Left ventricle myocardium superior (tissue), 1 donor: Measurements from ENCODE around the gene FRMD4A. TPM values are rescaled to one million over a fixed set of nuclear protein-coding genes. Genes with fewer than 3 reads are reported as not detected.
"Not testable (repeated sequence)": the region's sequence is repeated elsewhere in the genome, so short reads cannot be mapped to it uniquely, and the experiment has no call there.

ENCODE experiments used
- ATAC-seq: fragments of 200-7000 bp; cut with Tn5 transposase; one replicate; pipeline ENCODE4 v1.9.1; 2020; ENCODE audit warnings: mild to moderate bottlenecking, moderate library complexity
- DNase-seq: peaks from one replicate; pipeline ENCODE4 v3.0.0-alpha.2; 2020
- intact Hi-C: fragments of 100-400 bp; cut with micrococcal nuclease; formaldehyde crosslinking; loops from one replicate; pipeline ENCODE4 v1.11.0; 2022
- total RNA-seq: library from RNA; stranded (reverse); fragmentation: NEBNext Ultra II Directional; extraction: Animal tissue kit (Norgen Biotek cat#: 25700); gene quantifications from one replicate; pipeline ENCODE4 v1.2.1, GENCODE V29; 2021
- donor health status: DM: no; HTN: yes; CAD: no; lungs with severe emphysema.

Gene FRMD4A
- total RNA-seq, 1 donor from 2014 or later, result 43.3 TPM

- ATAC-seq (no peak), DNase-seq (no peak)
- intact Hi-C loops, result no loop called here
Measured at GRCh38 chr10:13806419-13806818, 524.3 kb downstream of the FRMD4A start.

- ATAC-seq (peak; percentile 65), DNase-seq (no peak)
- intact Hi-C loops, result no loop called here
Measured at GRCh38 chr10:13803566-13804554, 526.9 kb downstream of the FRMD4A start.

GRCh38 chr10:13801907-13802288 lies 528.8 kb downstream of the FRMD4A start:
- ATAC-seq, result no peak
- intact Hi-C loops, result no loop called here
- DNase-seq, result no peak

GRCh38 chr10:13801156-13801906 lies 529.4 kb downstream of the FRMD4A start:
- intact Hi-C loops, result no loop called here
- no peak for ATAC-seq
- no peak for DNase-seq

- intact Hi-C loops, result no loop called here
- ATAC-seq (no peak), DNase-seq (no peak)
Measured at GRCh38 chr10:13797164-13797563, 533.6 kb downstream of the FRMD4A start.

GRCh38 chr10:13795653-13796555 lies 534.8 kb downstream of the FRMD4A start:
- no peak for ATAC-seq
- DNase-seq, result no peak
- intact Hi-C loops, result no loop called here

- DNase-seq, result no peak
- no peak for ATAC-seq
- intact Hi-C loops, result no loop called here
Measured at GRCh38 chr10:13794992-13795612, 535.6 kb downstream of the FRMD4A start.

GRCh38 chr10:13792006-13792405 lies 538.7 kb downstream of the FRMD4A start:
- intact Hi-C loops, result no loop called here
- ATAC-seq (peak; percentile 70), DNase-seq (peak; percentile 88)

GRCh38 chr10:13791483-13791882 lies 539.2 kb downstream of the FRMD4A start:
- ATAC-seq, result no peak
- intact Hi-C loops, result no loop called here
- DNase-seq, result no peak

GRCh38 chr10:13790196-13790595 lies 540.5 kb downstream of the FRMD4A start:
- intact Hi-C loops, result no loop called here
- DNase-seq (no peak), ATAC-seq (no peak)

GRCh38 chr10:13789448-13789829 lies 541.3 kb downstream of the FRMD4A start:
- ATAC-seq (no peak), DNase-seq (no peak)
- intact Hi-C loops, result no loop called here

- intact Hi-C loops, result no loop called here
- ATAC-seq, result peak; percentile 79
- DNase-seq, result peak; percentile 78
Measured at GRCh38 chr10:13788711-13789447, 541.8 kb downstream of the FRMD4A start.

GRCh38 chr10:13788320-13788600 lies 542.5 kb downstream of the FRMD4A start:
- intact Hi-C loops, result no loop called here
- no peak for ATAC-seq

GRCh38 chr10:13787015-13787421 lies 543.7 kb downstream of the FRMD4A start:
- peak; percentile 9 for ATAC-seq
- no peak for DNase-seq
- intact Hi-C loops, result no loop called here

More at GRCh38 chr10:13788320-13788600, 542.5 kb downstream of the FRMD4A start:
- DNase-seq, result no peak

GRCh38 chr10:13784067-13784466 lies 546.7 kb downstream of the FRMD4A start:
- ATAC-seq (no peak), DNase-seq (no peak)
- intact Hi-C loops, result no loop called here

GRCh38 chr10:13779748-13780147 lies 551.0 kb downstream of the FRMD4A start:
- no peak for DNase-seq
- intact Hi-C loops, result no loop called here
- no peak for ATAC-seq

GRCh38 chr10:13778693-13778960 lies 552.1 kb downstream of the FRMD4A start:
- DNase-seq, intact Hi-C loops, ATAC-seq: not testable (repeated sequence)

- intact Hi-C loops, result loop anchor here (2.0 kb wide), 1 partner anchor 116 kb away; no protein-coding TSS in a partner anchor
- DNase-seq (no peak), ATAC-seq (no peak)
Measured at GRCh38 chr10:13776861-13777311, 553.8 kb downstream of the FRMD4A start.
